ENCODE results near the gene SPATS1.
A peak's percentile ranks its signal among the peaks of the same experiment; 100 is the strongest.

Gene SPATS1

GRCh38 chr6:44342489-44342888 lies at the start of gene SPATS1:
Gene SPATS1 (plus strand): TSS chr6:44342650. CDS start chr6:44343096, 446 bp downstream.
- DNase-seq (ENCODE audit: low read depth in 3 of 3, low spot score in 1 of 3), result no peak

- DNase-seq (ENCODE audit: low read depth in 3 of 3, low spot score in 1 of 3), result no peak
These were observed 49.6 kb upstream of the SPATS1 start for GRCh38 chr6:44292661-44293365.

GRCh38 chr6:44294832-44295791 lies 47.3 kb upstream of the SPATS1 start:
- no peak for DNase-seq (ENCODE audit: low read depth in 3 of 3, low spot score in 1 of 3)

- peak in 2 of 3 donors; percentile 12 to 37 for DNase-seq (ENCODE audit: low read depth in 3 of 3, low spot score in 1 of 3)
These were observed 45.1 kb upstream of the SPATS1 start for GRCh38 chr6:44297063-44298038.

- DNase-seq (ENCODE audit: low read depth in 3 of 3, low spot score in 1 of 3), result no peak
These were observed 44.2 kb upstream of the SPATS1 start for GRCh38 chr6:44298055-44298803.

- DNase-seq (ENCODE audit: low read depth in 3 of 3, low spot score in 1 of 3), result no peak
These were observed 43.6 kb upstream of the SPATS1 start for GRCh38 chr6:44298864-44299263.

GRCh38 chr6:44300292-44300823 lies 42.1 kb upstream of the SPATS1 start:
- no peak for DNase-seq (ENCODE audit: low read depth in 3 of 3, low spot score in 1 of 3)

- DNase-seq (ENCODE audit: low read depth in 3 of 3, low spot score in 1 of 3), result no peak
These were observed 41.3 kb upstream of the SPATS1 start for GRCh38 chr6:44301106-44301505.

- DNase-seq (ENCODE audit: low read depth in 3 of 3, low spot score in 1 of 3), result no peak
These were observed 40.5 kb upstream of the SPATS1 start for GRCh38 chr6:44301782-44302564.

GRCh38 chr6:44302856-44303255 lies 39.6 kb upstream of the SPATS1 start:
- DNase-seq (ENCODE audit: low read depth in 3 of 3, low spot score in 1 of 3), result no peak

GRCh38 chr6:44303842-44304241 lies 38.6 kb upstream of the SPATS1 start:
- DNase-seq (ENCODE audit: low read depth in 3 of 3, low spot score in 1 of 3), result no peak

- DNase-seq (ENCODE audit: low read depth in 3 of 3, low spot score in 1 of 3), result peak in 1 of 3 donors; percentile 28
These were observed 37.9 kb upstream of the SPATS1 start for GRCh38 chr6:44304282-44305199.

GRCh38 chr6:44305200-44305725 lies 37.2 kb upstream of the SPATS1 start:
- no peak for DNase-seq (ENCODE audit: low read depth in 3 of 3, low spot score in 1 of 3)

- DNase-seq (ENCODE audit: low read depth in 3 of 3, low spot score in 1 of 3), result no peak
These were observed 35.7 kb upstream of the SPATS1 start for GRCh38 chr6:44306710-44307109.

GRCh38 chr6:44307217-44307616 lies 35.2 kb upstream of the SPATS1 start:
- DNase-seq (ENCODE audit: low read depth in 3 of 3, low spot score in 1 of 3), result no peak

- DNase-seq (ENCODE audit: low read depth in 3 of 3, low spot score in 1 of 3), result no peak
These were observed 33.4 kb upstream of the SPATS1 start for GRCh38 chr6:44309092-44309491.

GRCh38 chr6:44309631-44310030 lies 32.8 kb upstream of the SPATS1 start:
- no peak for DNase-seq (ENCODE audit: low read depth in 3 of 3, low spot score in 1 of 3)

GRCh38 chr6:44310241-44310640 lies 32.2 kb upstream of the SPATS1 start:
- no peak for DNase-seq (ENCODE audit: low read depth in 3 of 3, low spot score in 1 of 3)

All from stimulated activated CD4-positive, alpha-beta T cell treated with anti-CD3 and anti-CD28 coated beads, TNF-alpha, amount 100 ng/mL, for 1 hour (primary cell).